ENCODE data around the gene DLGAP1.
A peak's percentile ranks its signal among the peaks of the same experiment; 100 is the strongest.

Gene DLGAP1

DNA sequence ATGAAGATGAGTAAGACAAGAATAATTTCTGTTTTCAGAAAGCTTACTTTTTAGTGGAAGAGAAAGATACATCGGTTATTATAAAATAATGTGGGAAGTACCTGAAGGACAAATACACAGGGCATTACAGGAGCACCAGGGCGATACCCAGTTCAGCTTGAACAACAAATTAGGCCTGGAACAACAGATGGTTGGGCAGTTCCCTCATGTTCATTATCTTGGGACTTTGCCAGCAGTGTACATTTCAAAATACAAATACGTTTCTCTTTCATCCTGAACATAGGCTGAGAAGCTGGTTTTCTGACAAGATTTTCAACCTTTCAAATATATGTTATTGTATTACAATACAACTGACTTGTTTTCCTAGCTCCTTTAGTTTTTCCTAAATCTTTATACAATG lies 925.5 kb downstream of the DLGAP1 start:
- DNase-seq (ENCODE audit: low read depth in 2 of 2) = peak; percentile 36 to 42
- H3K4me3 ChIP-seq (replicated peaks in 1 of 2; ENCODE audit: low read depth in 2 of 2, low read length in 2 of 2) = no peak overlapping the region
- TF ChIP-seq, protein P1, sequence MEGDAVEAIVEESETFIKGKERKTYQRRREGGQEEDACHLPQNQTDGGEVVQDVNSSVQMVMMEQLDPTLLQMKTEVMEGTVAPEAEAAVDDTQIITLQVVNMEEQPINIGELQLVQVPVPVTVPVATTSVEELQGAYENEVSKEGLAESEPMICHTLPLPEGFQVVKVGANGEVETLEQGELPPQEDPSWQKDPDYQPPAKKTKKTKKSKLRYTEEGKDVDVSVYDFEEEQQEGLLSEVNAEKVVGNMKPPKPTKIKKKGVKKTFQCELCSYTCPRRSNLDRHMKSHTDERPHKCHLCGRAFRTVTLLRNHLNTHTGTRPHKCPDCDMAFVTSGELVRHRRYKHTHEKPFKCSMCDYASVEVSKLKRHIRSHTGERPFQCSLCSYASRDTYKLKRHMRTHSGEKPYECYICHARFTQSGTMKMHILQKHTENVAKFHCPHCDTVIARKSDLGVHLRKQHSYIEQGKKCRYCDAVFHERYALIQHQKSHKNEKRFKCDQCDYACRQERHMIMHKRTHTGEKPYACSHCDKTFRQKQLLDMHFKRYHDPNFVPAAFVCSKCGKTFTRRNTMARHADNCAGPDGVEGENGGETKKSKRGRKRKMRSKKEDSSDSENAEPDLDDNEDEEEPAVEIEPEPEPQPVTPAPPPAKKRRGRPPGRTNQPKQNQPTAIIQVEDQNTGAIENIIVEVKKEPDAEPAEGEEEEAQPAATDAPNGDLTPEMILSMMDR (IDR thresholded peaks at IDR 0.05; ENCODE audit: low read depth, low read length) = no peak

DNA sequence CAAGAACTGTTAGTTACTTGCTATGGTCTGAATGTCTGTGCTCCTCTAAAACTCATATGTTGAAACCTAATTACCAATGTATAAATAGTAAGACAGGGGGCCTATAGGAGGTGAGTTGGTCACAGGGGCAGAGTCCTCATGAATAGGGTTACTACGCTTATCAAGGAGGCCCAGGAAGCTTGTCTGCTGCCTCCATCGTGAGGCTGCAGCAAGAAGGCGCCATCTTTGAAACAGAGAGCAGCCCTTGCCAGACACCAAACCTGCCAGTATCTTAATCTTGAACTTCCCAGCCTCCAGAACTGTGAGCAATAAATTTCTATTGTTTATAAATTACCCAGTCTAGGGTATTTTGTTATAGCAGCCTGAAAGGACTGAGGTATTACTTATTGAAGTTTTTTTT lies 926.0 kb downstream of the DLGAP1 start:
- H3K4me3 ChIP-seq (replicated peaks in 1 of 2; ENCODE audit: low read depth in 2 of 2, low read length in 2 of 2) = no peak overlapping the region
- DNase-seq (ENCODE audit: low read depth in 2 of 2) = no peak
- TF ChIP-seq, protein P1 (IDR thresholded peaks at IDR 0.05; ENCODE audit: low read depth, low read length) = no peak

DNA sequence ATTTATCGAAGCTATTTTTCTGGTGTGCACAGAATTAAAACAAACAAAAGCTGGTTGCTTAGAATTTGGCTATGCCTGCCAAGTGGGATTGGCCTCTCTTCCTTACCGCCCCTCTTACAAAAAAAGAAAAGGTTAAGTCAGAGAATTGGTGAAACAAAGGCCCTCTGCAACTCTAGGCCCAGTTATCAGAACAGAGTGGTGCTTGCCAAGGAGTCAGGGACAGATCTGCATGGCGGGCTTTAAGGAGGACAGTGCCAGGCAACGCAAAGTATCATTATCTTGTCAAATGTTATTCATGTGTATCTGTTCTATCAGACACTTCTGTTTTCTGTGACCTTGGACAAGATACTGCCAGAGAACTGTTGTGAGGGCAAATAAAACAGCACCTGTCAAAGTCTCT lies 926.9 kb downstream of the DLGAP1 start:
- no peak for DNase-seq (ENCODE audit: low read depth in 2 of 2)
- TF ChIP-seq, protein P1 (IDR thresholded peaks at IDR 0.05; ENCODE audit: low read depth, low read length) = no peak
- no peak overlapping the region for H3K4me3 ChIP-seq (replicated peaks in 1 of 2; ENCODE audit: low read depth in 2 of 2, low read length in 2 of 2)

DNA sequence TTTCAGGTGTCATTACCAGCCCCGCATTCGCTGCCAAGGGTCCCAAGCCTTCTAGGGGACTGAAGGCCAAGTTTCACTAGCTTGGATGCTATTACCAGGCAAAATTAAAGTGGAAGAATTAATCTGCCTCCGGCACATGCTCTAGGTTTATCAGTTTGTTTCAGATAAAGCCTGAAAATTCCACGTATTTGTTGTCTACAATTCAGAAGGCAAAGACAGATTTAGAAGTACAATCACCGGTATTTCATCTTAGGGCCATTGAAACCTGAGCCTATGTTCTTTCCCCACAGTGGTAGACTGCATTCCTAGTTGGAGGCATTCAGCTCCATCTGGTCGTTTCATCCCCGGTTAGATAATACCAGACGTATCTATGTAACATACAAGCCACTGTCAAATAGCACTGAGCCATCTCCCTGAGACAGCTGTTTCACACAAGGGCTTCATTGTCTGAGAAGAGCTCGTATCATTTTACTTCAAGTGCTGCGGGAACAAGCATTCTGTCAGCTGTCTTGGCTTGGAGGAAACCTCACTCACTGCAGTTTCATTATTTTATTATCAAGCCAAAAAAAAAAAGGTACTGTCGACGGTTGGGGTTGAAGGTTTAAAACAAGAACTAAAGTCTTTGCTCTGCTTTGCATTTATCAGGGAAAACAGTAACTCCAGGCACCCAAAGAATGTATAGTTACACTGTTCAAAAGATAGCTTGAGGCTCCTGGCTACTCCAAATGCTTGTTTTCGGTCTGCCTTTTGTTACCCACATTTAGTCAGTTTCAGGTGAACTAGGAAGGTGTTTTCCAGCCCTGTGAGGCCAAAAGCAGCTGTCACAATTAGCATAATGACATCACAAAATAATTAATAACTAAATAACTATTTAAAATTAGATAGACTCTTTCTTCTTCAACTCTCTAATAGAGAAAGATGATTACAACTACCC lies 928.4 kb downstream of the DLGAP1 start:
- H3K4me3 ChIP-seq (replicated peaks in 1 of 2; ENCODE audit: low read depth in 2 of 2, low read length in 2 of 2) = no peak overlapping the region
- TF ChIP-seq, protein P1 (IDR thresholded peaks at IDR 0.05; ENCODE audit: low read depth, low read length) = no peak
- peak; percentile 28 to 67 for DNase-seq (ENCODE audit: low read depth in 2 of 2)

DNA sequence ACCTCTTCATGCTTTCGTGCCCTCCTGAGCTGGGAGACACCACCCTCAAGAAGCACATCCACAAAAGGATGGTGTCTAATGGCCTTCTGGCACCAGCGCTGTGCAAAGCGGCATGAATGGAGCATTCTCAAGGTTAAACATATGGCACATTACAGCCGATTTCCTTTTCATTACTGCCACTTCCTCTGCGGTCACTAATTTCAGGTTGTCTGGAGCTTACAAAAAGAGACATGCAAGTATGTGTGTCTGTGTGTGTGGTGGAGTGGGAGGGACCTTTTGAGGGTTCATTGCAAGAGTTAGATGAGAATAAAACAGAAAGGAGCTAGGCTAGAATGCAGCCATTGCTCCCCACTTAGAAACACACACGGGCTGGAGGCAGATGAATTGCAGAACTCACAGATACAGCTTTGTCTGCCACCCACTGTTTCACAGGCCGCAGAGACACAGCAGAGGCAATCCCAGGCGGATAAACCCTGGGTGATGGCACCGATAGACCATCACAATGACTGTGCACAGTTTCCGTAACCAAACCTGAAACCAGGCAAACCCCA lies 929.2 kb downstream of the DLGAP1 start:
- no peak overlapping the region for H3K4me3 ChIP-seq (replicated peaks in 1 of 2; ENCODE audit: low read depth in 2 of 2, low read length in 2 of 2)
- TF ChIP-seq, protein P1 (IDR thresholded peaks at IDR 0.05; ENCODE audit: low read depth, low read length) = no peak
- DNase-seq (ENCODE audit: low read depth in 2 of 2) = no peak

DNA sequence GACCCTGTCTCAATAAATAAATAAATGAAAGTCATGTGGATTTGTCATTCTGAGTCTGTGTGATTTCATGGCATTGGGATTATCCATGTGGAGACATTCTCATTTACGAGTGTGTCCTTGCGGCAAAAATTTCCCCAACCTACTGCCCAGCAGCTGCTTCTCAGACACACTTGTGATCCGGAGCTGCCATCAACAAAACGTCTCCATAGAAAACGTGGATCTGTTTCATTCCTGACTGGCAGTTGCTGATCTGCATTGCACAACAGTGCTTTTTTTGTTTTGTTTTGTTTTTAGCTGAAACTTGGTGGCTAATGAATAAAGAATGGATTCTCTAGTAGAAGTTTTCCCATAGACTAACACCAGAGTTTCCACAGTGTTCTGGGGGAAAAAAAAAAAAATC lies 930.4 kb downstream of the DLGAP1 start:
- H3K4me3 ChIP-seq (replicated peaks in 1 of 2; ENCODE audit: low read depth in 2 of 2, low read length in 2 of 2) = no peak overlapping the region
- TF ChIP-seq, protein P1 (IDR thresholded peaks at IDR 0.05; ENCODE audit: low read depth, low read length) = no peak
- no peak for DNase-seq (ENCODE audit: low read depth in 2 of 2)
